SK-N-SH treated with all-trans-retinoic acid at 6 μM for 48 hours (cell line): Measurements from ENCODE around the gene EPB41L5.

ENCODE experiments used
- CSDC2 ChIP-seq: fragments of 250-450 bp; sonication (Bioruptor Pico); IDR thresholded peaks from 2 replicates; pipeline ENCODE4 v1.5.0; 2020; ENCODE audit warnings: mild to moderate bottlenecking, moderate library complexity
- PATZ1 ChIP-seq: fragments of 250-450 bp; sonication (Bioruptor Pico); IDR thresholded peaks from 2 replicates; pipeline ENCODE4 v1.8.0; 2020; ENCODE audit warnings: mild to moderate bottlenecking, moderate library complexity, borderline replicate concordance
- PPARA ChIP-seq: fragments of 250-450 bp; sonication (Bioruptor Pico); IDR thresholded peaks from 2 replicates; pipeline ENCODE4 v1.5.0; 2020; ENCODE audit warnings: mild to moderate bottlenecking, borderline replicate concordance
- RARB ChIP-seq: fragments of 250-450 bp; sonication (Bioruptor Pico); IDR thresholded peaks from 2 replicates; pipeline ENCODE4 v1.8.0; 2021; ENCODE audit warnings: mild to moderate bottlenecking, moderate library complexity
- ZFP3 ChIP-seq: fragments of 250-450 bp; sonication (Bioruptor Pico); IDR thresholded peaks from 2 replicates; pipeline ENCODE4 v1.5.0; 2020; ENCODE audit warnings: mild to moderate bottlenecking, moderate library complexity
- ZFP30 ChIP-seq: fragments of 450-650 bp; formaldehyde crosslinking; IDR thresholded peaks from 2 replicates; pipeline ENCODE4 v1.5.0; 2022; ENCODE audit warnings: mild to moderate bottlenecking, moderate library complexity

- TF ChIP-seq PPARA (CRISPR knock-in tag) (no peak), CSDC2 (CRISPR knock-in tag) (no peak), ZFP30 (no peak), RARB (CRISPR knock-in tag) (no peak), PATZ1 (CRISPR knock-in tag) (no peak), ZFP3 (CRISPR knock-in tag) (no peak)
Measured at GRCh38 chr2:120204022-120204405, 191.1 kb downstream of the EPB41L5 start.
